Lower lobe of right lung (tissue), 2 donors: Measurements from ENCODE around the gene APOE. TPM values are rescaled to one million over a fixed set of nuclear protein-coding genes. Genes with fewer than 3 reads are reported as not detected.

Source experiments
- ATAC-seq, 2 donors: fragments of 200-7000 bp; cut with Tn5 transposase; one replicate each; pipeline ENCODE4 v1.9.1; 2020 to 2022; ENCODE audit warnings: mild to moderate bottlenecking in 2 of 2, moderate library complexity in 2 of 2
- DNase-seq: peaks from one replicate; pipeline ENCODE4 v3.0.0-alpha.2; 2020
- H3K27ac ChIP-seq: fragments of 200-600 bp; one replicate; pipeline ENCODE4 v1.8.0; 2022
- H3K27me3 ChIP-seq: fragments of 200-600 bp; one replicate; pipeline ENCODE4 v1.8.0; 2022; ENCODE audit warnings: low read depth
- H3K36me3 ChIP-seq: fragments of 200-600 bp; one replicate; pipeline ENCODE4 v1.8.0; 2022; ENCODE audit warnings: mild to moderate bottlenecking
- H3K4me1 ChIP-seq: fragments of 200-600 bp; one replicate; pipeline ENCODE4 v1.8.0; 2022
- H3K4me3 ChIP-seq: fragments of 200-600 bp; one replicate; pipeline ENCODE4 v1.8.0; 2022; ENCODE audit warnings: mild to moderate bottlenecking
- H3K9me3 ChIP-seq: fragments of 200-600 bp; one replicate; pipeline ENCODE4 v1.8.0; 2022
- intact Hi-C: fragments of 100-400 bp; cut with DNase I; formaldehyde crosslinking; loops from one replicate; pipeline ENCODE4 v1.11.0; 2022
- total RNA-seq: library from RNA; stranded (reverse); fragmentation: NEBNext Ultra II Directional; extraction: Animal tissue kit (Norgen Biotek cat#: 25700); gene quantifications from one replicate; pipeline ENCODE4 v1.2.1, GENCODE V29; 2021
- TF ChIP-seq, protein P1 (sequence below): fragments of 200-600 bp; IDR thresholded peaks from one replicate; pipeline ENCODE4 v1.8.0; 2022; ENCODE audit warnings: antibody characterized with exemption, mild to moderate bottlenecking
- donor health status: DM: no; HTN: yes; CAD: no; lungs with severe emphysema.

The APOE gene
- total RNA-seq, 1 donor from 2014 or later, result 447 TPM

- intact Hi-C loops, result no loop called here
- ATAC-seq (no peak), DNase-seq (no peak)
- TF ChIP-seq, protein P1, sequence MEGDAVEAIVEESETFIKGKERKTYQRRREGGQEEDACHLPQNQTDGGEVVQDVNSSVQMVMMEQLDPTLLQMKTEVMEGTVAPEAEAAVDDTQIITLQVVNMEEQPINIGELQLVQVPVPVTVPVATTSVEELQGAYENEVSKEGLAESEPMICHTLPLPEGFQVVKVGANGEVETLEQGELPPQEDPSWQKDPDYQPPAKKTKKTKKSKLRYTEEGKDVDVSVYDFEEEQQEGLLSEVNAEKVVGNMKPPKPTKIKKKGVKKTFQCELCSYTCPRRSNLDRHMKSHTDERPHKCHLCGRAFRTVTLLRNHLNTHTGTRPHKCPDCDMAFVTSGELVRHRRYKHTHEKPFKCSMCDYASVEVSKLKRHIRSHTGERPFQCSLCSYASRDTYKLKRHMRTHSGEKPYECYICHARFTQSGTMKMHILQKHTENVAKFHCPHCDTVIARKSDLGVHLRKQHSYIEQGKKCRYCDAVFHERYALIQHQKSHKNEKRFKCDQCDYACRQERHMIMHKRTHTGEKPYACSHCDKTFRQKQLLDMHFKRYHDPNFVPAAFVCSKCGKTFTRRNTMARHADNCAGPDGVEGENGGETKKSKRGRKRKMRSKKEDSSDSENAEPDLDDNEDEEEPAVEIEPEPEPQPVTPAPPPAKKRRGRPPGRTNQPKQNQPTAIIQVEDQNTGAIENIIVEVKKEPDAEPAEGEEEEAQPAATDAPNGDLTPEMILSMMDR, result no peak
- Histone ChIP-seq H3K36me3 (peaks cover 89% of the 10 kb centered on the region), H3K4me1 (peaks cover 5% of the 10 kb centered on the region), H3K27ac (no peak overlapping the region), H3K9me3 (no peaks in the 10 kb centered on the region), H3K4me3 (no peak overlapping the region), H3K27me3 (no peaks in the 10 kb centered on the region)
Observed at GRCh38 chr19:44897835-44898234, 7.8 kb upstream of the APOE start.

DNA sequence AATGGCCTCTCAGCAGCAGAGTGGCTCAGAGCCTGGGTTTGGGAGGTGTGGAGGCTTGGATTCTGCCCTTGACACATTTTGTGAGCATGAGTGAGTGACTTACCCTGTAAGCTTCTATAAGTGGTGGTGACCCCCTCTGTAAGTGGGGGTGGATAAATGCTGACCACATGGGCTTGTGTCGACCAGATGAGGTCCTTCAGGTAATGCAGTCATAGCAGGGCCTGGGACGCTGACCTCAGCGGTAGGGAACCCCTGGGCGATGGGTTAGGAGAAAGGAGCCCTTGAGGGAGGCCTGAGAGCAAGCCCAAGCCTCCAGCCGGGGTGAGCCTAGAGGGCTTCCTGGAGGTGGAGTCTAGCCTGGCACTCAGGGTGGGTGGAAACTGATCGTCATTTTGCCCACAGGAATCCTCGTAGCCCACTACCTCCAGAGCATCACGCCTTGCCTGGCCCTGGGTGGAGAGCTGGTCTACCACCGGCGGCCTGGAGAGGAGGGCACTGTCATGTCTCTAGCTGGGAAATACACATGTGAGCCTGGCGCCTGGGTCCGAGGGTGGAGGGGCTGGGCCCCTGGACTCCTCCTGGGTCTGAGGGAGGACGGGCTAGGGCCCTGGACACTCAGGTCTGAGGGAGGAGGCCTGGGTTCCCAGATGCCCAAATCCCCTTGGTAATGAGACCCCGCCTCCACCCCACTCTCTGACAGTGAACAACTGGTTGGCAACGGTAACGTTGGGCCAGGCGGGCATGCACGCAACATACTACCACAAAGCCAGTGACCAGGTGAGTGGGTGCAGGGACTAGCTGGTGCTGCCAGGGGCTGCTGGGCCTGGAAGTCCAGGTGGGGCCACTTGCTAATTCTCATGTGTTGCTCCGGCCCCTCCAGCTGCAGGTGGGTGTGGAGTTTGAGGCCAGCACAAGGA is 5.0 kb upstream of the APOE start:
- Histone ChIP-seq H3K4me1 (peaks cover 5% of the 10 kb centered on the region), H3K4me3 (no peak overlapping the region), H3K9me3 (no peaks in the 10 kb centered on the region), H3K36me3 (peaks cover 65% of the 10 kb centered on the region), H3K27me3 (peaks cover 9% of the 10 kb centered on the region), H3K27ac (no peak overlapping the region)
- ATAC-seq, result no peak
- TF ChIP-seq, protein P1, result no peak
- DNase-seq, result no peak
- intact Hi-C loops, result no loop called here

DNA sequence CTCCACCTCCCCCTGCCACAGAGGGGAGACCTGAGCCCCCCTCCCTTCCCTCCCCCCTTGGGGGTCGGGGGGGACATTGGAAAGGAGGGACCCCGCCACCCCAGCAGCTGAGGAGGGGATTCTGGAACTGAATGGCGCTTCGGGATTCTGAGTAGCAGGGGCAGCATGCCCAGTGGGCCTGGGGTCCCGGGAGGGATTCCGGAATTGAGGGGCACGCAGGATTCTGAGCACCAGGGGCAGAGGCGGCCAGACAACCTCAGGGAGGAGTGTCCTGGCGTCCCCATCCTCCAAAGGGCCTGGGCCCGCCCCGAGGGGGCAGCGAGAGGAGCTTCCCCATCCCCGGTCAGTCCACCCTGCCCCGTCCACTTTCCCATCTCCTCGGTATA is 2.4 kb upstream of the APOE start:
- Histone ChIP-seq H3K9me3 (no peaks in the 10 kb centered on the region), H3K36me3 (peaks cover 40% of the 10 kb centered on the region), H3K4me1 (peaks cover 5% of the 10 kb centered on the region), H3K27me3 (peaks cover 19% of the 10 kb centered on the region), H3K4me3 (no peak overlapping the region), H3K27ac (no peak overlapping the region)
- ATAC-seq (no peak), DNase-seq (no peak)
- TF ChIP-seq, protein P1, result no peak
- intact Hi-C loops, result no loop called here

GRCh38 chr19:44903602-44904425 is 1.8 kb upstream of the APOE start:
- Histone ChIP-seq H3K9me3 (no peaks in the 10 kb centered on the region), H3K4me3 (no peak overlapping the region), H3K36me3 (peaks cover 35% of the 10 kb centered on the region), H3K4me1 (peaks cover 5% of the 10 kb centered on the region), H3K27me3 (peaks cover 19% of the 10 kb centered on the region), H3K27ac (no peak overlapping the region)
- ATAC-seq (peak; percentile 73 to 75), DNase-seq (peak; percentile 79)
- TF ChIP-seq, protein P1, result peak; percentile 99
- intact Hi-C loops, result no loop called here

DNA sequence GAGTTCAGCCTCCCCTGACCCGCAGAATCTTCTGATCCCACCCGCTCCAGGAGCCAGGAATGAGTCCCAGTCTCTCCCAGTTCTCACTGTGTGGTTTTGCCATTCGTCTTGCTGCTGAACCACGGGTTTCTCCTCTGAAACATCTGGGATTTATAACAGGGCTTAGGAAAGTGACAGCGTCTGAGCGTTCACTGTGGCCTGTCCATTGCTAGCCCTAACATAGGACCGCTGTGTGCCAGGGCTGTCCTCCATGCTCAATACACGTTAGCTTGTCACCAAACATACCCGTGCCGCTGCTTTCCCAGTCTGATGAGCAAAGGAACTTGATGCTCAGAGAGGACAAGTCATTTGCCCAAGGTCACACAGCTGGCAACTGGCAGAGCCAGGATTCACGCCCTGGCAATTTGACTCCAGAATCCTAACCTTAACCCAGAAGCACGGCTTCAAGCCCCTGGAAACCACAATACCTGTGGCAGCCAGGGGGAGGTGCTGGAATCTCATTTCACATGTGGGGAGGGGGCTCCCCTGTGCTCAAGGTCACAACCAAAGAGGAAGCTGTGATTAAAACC is 1.1 kb upstream of the APOE start:
- DNase-seq (no peak), ATAC-seq (no peak)
- Histone ChIP-seq H3K27ac (no peak overlapping the region), H3K9me3 (no peaks in the 10 kb centered on the region), H3K4me1 (peaks cover 5% of the 10 kb centered on the region), H3K27me3 (peaks cover 19% of the 10 kb centered on the region), H3K36me3 (peaks cover 35% of the 10 kb centered on the region), H3K4me3 (no peak overlapping the region)
- intact Hi-C loops, result no loop called here
- TF ChIP-seq, protein P1, result no peak
